Urothelium cell line (cell line): Measurements from ENCODE around the gene AKAIN1.

Experiments
- DNase-seq: peaks from one replicate; pipeline ENCODE4 v3.0.0; 2011; ENCODE audit warnings: low spot score, mixed read lengths
- FAIRE-seq: peaks from 2 replicates; lab custom pipeline; 2011; peaks lifted over from hg19 to GRCh38; lab: Jason Lieb, UNC

Gene AKAIN1

GRCh38 chr18:5103286-5103685, 93.8 kb downstream of the AKAIN1 start:
- FAIRE-seq (no peak), DNase-seq (no peak)

- FAIRE-seq (no peak), DNase-seq (peak; percentile 49)
Observed at GRCh38 chr18:5097116-5097703, 99.8 kb downstream of the AKAIN1 start.

GRCh38 chr18:5095239-5095638, 101.8 kb downstream of the AKAIN1 start:
- no peak for FAIRE-seq
- no peak for DNase-seq

DNA sequence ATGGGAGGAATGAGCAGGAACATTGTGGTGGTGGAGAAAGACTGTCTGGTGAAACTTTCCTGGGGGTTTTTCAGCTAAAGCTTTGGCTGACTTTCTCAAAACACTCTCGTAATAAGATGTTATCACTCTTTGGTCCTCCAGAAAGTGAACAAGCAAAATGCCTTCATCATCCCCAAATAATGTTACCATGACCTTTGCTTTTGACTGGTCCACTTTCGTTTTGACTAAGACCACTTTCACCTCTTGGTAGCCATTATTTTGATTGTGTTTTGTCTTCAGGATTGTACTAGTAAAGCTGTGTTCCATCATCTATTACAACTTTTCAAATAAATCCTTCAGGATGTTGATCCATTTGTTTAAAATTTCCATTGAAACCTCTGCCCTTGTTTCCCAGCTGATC, 103.2 kb downstream of the AKAIN1 start:
- FAIRE-seq = no peak
- DNase-seq = no peak
